T47D (cell line): ENCODE data around the gene ARRB2.

ENCODE experiments used
- DNase-seq, 2 experiments: peaks; one replicate each; pipeline versions ENCODE4 v3.0.0 to v3.0.0-alpha.2; 2011 to 2012; ENCODE audit warnings: low read depth in 1 of 2, low spot score in 1 of 2
- JUND ChIP-seq: IDR thresholded peaks from 2 replicates; pipeline ENCODE4 v1.6.1; 2012; ENCODE audit warnings: low read depth
- in situ Hi-C: cut with HindIII; loops from 2 replicates; pipeline ENCODE4 v1.10.0; 2016; ENCODE audit warnings: low sequenced_read_pairs, low pct_unique_long_range_greater_than_20kb

The ARRB2 gene

GRCh38 chr17:4722678-4723240, 12.3 kb downstream of the ARRB2 start:
- in situ Hi-C loops = no loop called here
- TF ChIP-seq JUND = no peak
- no peak for DNase-seq

- in situ Hi-C loops = no loop called here
- no peak for DNase-seq
- no peak for TF ChIP-seq JUND
These were observed 14.2 kb downstream of the ARRB2 start for GRCh38 chr17:4724650-4725049.

- no peak for DNase-seq
- no peak for TF ChIP-seq JUND
- in situ Hi-C loops = no loop called here
These were observed 15.3 kb downstream of the ARRB2 start for GRCh38 chr17:4725646-4726310.

GRCh38 chr17:4728124-4728523, 17.7 kb downstream of the ARRB2 start:
- no peak for DNase-seq
- TF ChIP-seq JUND = no peak
- in situ Hi-C loops = no loop called here

GRCh38 chr17:4733073-4733531, 22.7 kb downstream of the ARRB2 start:
- in situ Hi-C loops = no loop called here
- TF ChIP-seq JUND = no peak
- no peak for DNase-seq

GRCh38 chr17:4734857-4735475, 24.5 kb downstream of the ARRB2 start:
- no peak for TF ChIP-seq JUND
- DNase-seq = no peak
- in situ Hi-C loops = no loop called here

- TF ChIP-seq JUND = no peak
- in situ Hi-C loops = no loop called here
- no peak for DNase-seq
These were observed 25.6 kb downstream of the ARRB2 start for GRCh38 chr17:4735876-4736651.

GRCh38 chr17:4738136-4739121, 28.0 kb downstream of the ARRB2 start:
- in situ Hi-C loops = no loop called here
- peak; percentile 50 to 65 for DNase-seq
- TF ChIP-seq JUND = no peak

GRCh38 chr17:4739122-4740024, 28.9 kb downstream of the ARRB2 start, which contains the start of the genes CXCL16 and ZMYND15:
Gene CXCL16 (minus strand): TSS chr17:4739928. CDS start chr17:4739339, 589 bp downstream.
Gene ZMYND15 (plus strand): TSS chr17:4739833. CDS start chr17:4740549, 716 bp downstream.
- no peak for TF ChIP-seq JUND
- in situ Hi-C loops = no loop called here
- DNase-seq = peak; percentile 47 to 75

GRCh38 chr17:4740025-4740351, 29.6 kb downstream of the ARRB2 start:
- no peak for TF ChIP-seq JUND
- DNase-seq = no peak
- in situ Hi-C loops = no loop called here

GRCh38 chr17:4740584-4740983, 30.2 kb downstream of the ARRB2 start:
- no peak for TF ChIP-seq JUND
- DNase-seq = no peak
- in situ Hi-C loops = no loop called here
